H1 (cell line): Measurements from ENCODE around the gene MGAT4B. TPM values are rescaled to one million over a fixed set of nuclear protein-coding genes. Genes with fewer than 3 reads are reported as not detected.
A peak's percentile ranks its signal among the peaks of the same experiment; 100 is the strongest.

Experiments
- CTCF ChIA-PET: fragments of 300-600 bp; sonication (Branson Sonifier 250); formaldehyde crosslinking; loops from one replicate; lab custom pipeline; 2021; ENCODE audit not compliant: partially characterized antibody; lab: Charles Lee
- POLR2A ChIA-PET: fragments of 300-600 bp; sonication (Branson Sonifier 250); formaldehyde crosslinking; loops from one replicate; lab custom pipeline; 2021; ENCODE audit warnings: inconsistent platforms; ENCODE audit not compliant: partially characterized antibody; lab: Charles Lee
- DNase-seq, 2 experiments: peaks; one replicate each; pipeline versions ENCODE4 v3.0.0 to v3.0.0-alpha.2; 2010 to 2022; ENCODE audit warnings: low spot score in 2 of 2, low read depth in 1 of 2, mixed read lengths in 1 of 2
- FAIRE-seq: peaks from 2 replicates; lab custom pipeline; 2011; peaks lifted over from hg19 to GRCh38; lab: Jason Lieb, UNC
- H2AFZ ChIP-seq: 2 replicates; pipeline ENCODE4 v1.8.1; 2012; ENCODE audit warnings: low read length, inconsistent platforms
- H2AK5ac ChIP-seq: 2 replicates; pipeline ENCODE4 v1.6.1; 2013; ENCODE audit warnings: low read depth, low read length
- H2BK120ac ChIP-seq: replicated peaks from 2 replicates; pipeline ENCODE3; 2013; ENCODE audit warnings: low read depth, low read length, inconsistent platforms
- H2BK12ac ChIP-seq: 2 replicates; pipeline ENCODE4 v1.6.1; 2013; ENCODE audit warnings: low read depth, low read length
- H2BK15ac ChIP-seq: 2 replicates; pipeline ENCODE4 v1.6.1; 2013; ENCODE audit warnings: low read length
- H2BK20ac ChIP-seq: 2 replicates; pipeline ENCODE4 v1.6.1; 2013; ENCODE audit warnings: low read length
- H2BK5ac ChIP-seq: 2 replicates; pipeline ENCODE4 v1.6.1; 2013; ENCODE audit warnings: low read depth, low read length
- H3K14ac ChIP-seq: 2 replicates; pipeline ENCODE4 v1.6.1; 2013; ENCODE audit warnings: inconsistent platforms; ENCODE audit not compliant: insufficient read length
- H3K18ac ChIP-seq: 2 replicates; pipeline ENCODE4 v1.6.1; 2013; ENCODE audit warnings: low read length; ENCODE audit errors: extremely low read depth
- H3K23ac ChIP-seq: 2 replicates; pipeline ENCODE4 v1.6.1; 2013; ENCODE audit warnings: inconsistent platforms; ENCODE audit not compliant: insufficient read length
- H3K23me2 ChIP-seq: 2 replicates; pipeline ENCODE4 v1.6.1; 2013; ENCODE audit warnings: low read depth, low read length
- H3K27ac ChIP-seq: 2 replicates; pipeline ENCODE4 v1.6.1; 2011; ENCODE audit warnings: low read depth, low read length, inconsistent platforms
- H3K27me3 ChIP-seq, 4 experiments: replicated peaks in 1 of 4; 1 replicate in 1 of 4; 2 replicates in 3 of 4; pipeline versions ENCODE4 v1.6.1 to v1.8.1; 2011 to 2013; ENCODE audit warnings: low read length in 3 of 4, mild to moderate bottlenecking in 3 of 4, inconsistent platforms in 2 of 4, mixed read lengths in 2 of 4, moderate library complexity in 1 of 4; ENCODE audit not compliant: control insufficient read depth in 3 of 4, insufficient read depth in 3 of 4; ENCODE audit errors: extremely low read depth in 1 of 4
- H3K36me3 ChIP-seq, 4 experiments: 2 replicates each; pipeline versions ENCODE4 v1.6.1 to v1.8.1; 2011 to 2013; ENCODE audit warnings: mild to moderate bottlenecking in 4 of 4, low read length in 3 of 4, moderate library complexity in 2 of 4, control low read depth in 1 of 4, inconsistent platforms in 1 of 4; ENCODE audit not compliant: insufficient read depth in 4 of 4, control insufficient read depth in 2 of 4
- H3K4ac ChIP-seq: replicated peaks from 2 replicates; pipeline ENCODE3; 2013; ENCODE audit warnings: low read length, low read depth, mixed read lengths, inconsistent platforms; ENCODE audit not compliant: insufficient read length
- H3K4me1 ChIP-seq, 4 experiments: replicated peaks in 1 of 4; 1 replicate in 1 of 4; 2 replicates in 3 of 4; pipeline versions ENCODE4 v1.6.1 to v1.8.1; 2011 to 2013; ENCODE audit warnings: low read length in 3 of 4, inconsistent platforms in 2 of 4, mixed read lengths in 1 of 4; ENCODE audit not compliant: insufficient read depth in 4 of 4, control insufficient read depth in 3 of 4
- H3K4me2 ChIP-seq, 2 experiments: 2 replicates each; pipeline versions ENCODE4 v1.6.1 to v1.8.1; 2011 to 2013; ENCODE audit warnings: low read depth in 2 of 2, low read length in 2 of 2, control low read depth in 1 of 2, inconsistent platforms in 1 of 2, mild to moderate bottlenecking in 1 of 2; ENCODE audit not compliant: insufficient read depth in 1 of 2
- H3K4me3 ChIP-seq, 4 experiments: fragments of 200-600, 300-600 bp in 1 of 4; sonication (generic), shearing (Covaris generic), sonication (Bioruptor Twin) in 1 of 4; 2 replicates each; pipeline versions ENCODE4 v1.5.1 to v1.8.1; 2011 to 2016; ENCODE audit warnings: low read length in 4 of 4, low read depth in 3 of 4, control low read depth in 2 of 4, inconsistent platforms in 2 of 4, mild to moderate bottlenecking in 2 of 4, mixed read lengths in 1 of 4, moderate library complexity in 1 of 4; ENCODE audit not compliant: insufficient read depth in 2 of 4; ENCODE audit errors: extremely low read depth in 1 of 4
- H3K56ac ChIP-seq: replicated peaks from 2 replicates; pipeline ENCODE3; 2013; ENCODE audit warnings: low read depth, mild to moderate bottlenecking, mixed read lengths, low read length, inconsistent platforms; ENCODE audit not compliant: insufficient read length
- H3K79me1 ChIP-seq: 2 replicates; pipeline ENCODE4 v1.6.1; 2013; ENCODE audit warnings: low read depth, low read length, control low read depth
- H3K79me2 ChIP-seq, 2 experiments: 2 replicates each; pipeline versions ENCODE4 v1.6.1 to v1.8.1; 2012 to 2013; ENCODE audit warnings: low read length in 2 of 2, mild to moderate bottlenecking in 2 of 2, inconsistent platforms in 1 of 2; ENCODE audit not compliant: insufficient read depth in 2 of 2, control insufficient read depth in 1 of 2
- H3K9ac ChIP-seq, 4 experiments: replicated peaks in 1 of 4; 1 replicate in 1 of 4; 2 replicates in 3 of 4; pipeline versions ENCODE4 v1.6.1 to v1.8.1; 2011 to 2013; ENCODE audit warnings: low read depth in 3 of 4, low read length in 3 of 4, control low read depth in 2 of 4, mild to moderate bottlenecking in 2 of 4, moderate library complexity in 2 of 4, inconsistent platforms in 1 of 4; ENCODE audit errors: extremely low read depth in 1 of 4
- H3K9me3 ChIP-seq, 2 experiments: 2 replicates each; pipeline versions ENCODE4 v1.6.1 to v1.8.1; 2012 to 2013; ENCODE audit warnings: mild to moderate bottlenecking in 2 of 2, moderate library complexity in 2 of 2, control low read depth in 1 of 2, inconsistent platforms in 1 of 2, low read depth in 1 of 2, low read length in 1 of 2, mixed read lengths in 1 of 2; ENCODE audit not compliant: insufficient read depth in 2 of 2
- H4K20me1 ChIP-seq, 2 experiments: replicated peaks in 1 of 2; 2 replicates each; pipeline versions ENCODE3 to v1.8.1; 2011 to 2013; ENCODE audit warnings: inconsistent platforms in 2 of 2, low read length in 2 of 2, mild to moderate bottlenecking in 1 of 2; ENCODE audit not compliant: insufficient read depth in 2 of 2, control insufficient read depth in 1 of 2
- H4K5ac ChIP-seq: 2 replicates; pipeline ENCODE4 v1.6.1; 2013; ENCODE audit warnings: low read length, low read depth, mixed read lengths, inconsistent platforms; ENCODE audit not compliant: insufficient read length
- H4K8ac ChIP-seq: 2 replicates; pipeline ENCODE4 v1.8.0; 2013; ENCODE audit warnings: mild to moderate bottlenecking, moderate library complexity, low read length, inconsistent platforms; ENCODE audit not compliant: insufficient read depth; ENCODE audit errors: extremely low read depth
- H4K91ac ChIP-seq: replicated peaks from 2 replicates; pipeline ENCODE3; 2013; ENCODE audit warnings: low read length, mixed read lengths, inconsistent platforms; ENCODE audit not compliant: insufficient read length
- CBX8 ChIP-seq: fragments of 300-800, 300-1000 bp; sonication (generic); IDR thresholded peaks from 2 replicates; pipeline ENCODE4 v1.7.1; 2016; ENCODE audit warnings: low read depth, low read length, borderline replicate concordance
- CHD1 ChIP-seq: IDR thresholded peaks from 2 replicates; pipeline ENCODE4 v1.6.1; 2012; ENCODE audit warnings: low read depth, low read length, improper control_type of control experiment
- CREB1 ChIP-seq: IDR thresholded peaks from 2 replicates; pipeline ENCODE4 v1.6.1; 2012; ENCODE audit warnings: inconsistent platforms
- CTBP2 ChIP-seq: IDR thresholded peaks from 2 replicates; pipeline ENCODE4 v1.7.0; 2011; ENCODE audit warnings: borderline replicate concordance, mild to moderate bottlenecking, moderate library complexity, mixed read lengths, low read length; ENCODE audit not compliant: insufficient read depth, insufficient read length
- E2F6 ChIP-seq: IDR thresholded peaks from 2 replicates; pipeline ENCODE4 v1.6.1; 2012; ENCODE audit warnings: inconsistent platforms
- EP300 ChIP-seq, 2 experiments: IDR thresholded peaks; 1 replicate in 1 of 2; 2 replicates in 1 of 2; pipeline ENCODE4 v1.6.1; 2011 to 2012; ENCODE audit warnings: low read depth in 2 of 2, low read length in 2 of 2, mild to moderate bottlenecking in 2 of 2, borderline replicate concordance in 1 of 2, inconsistent platforms in 1 of 2, moderate library complexity in 1 of 2
- GABPA ChIP-seq: IDR thresholded peaks from 2 replicates; pipeline ENCODE4 v1.6.1; 2011; ENCODE audit warnings: mild to moderate bottlenecking, low read length, moderate library complexity, borderline replicate concordance; ENCODE audit not compliant: insufficient read depth
- HDAC6 ChIP-seq: IDR thresholded peaks from one replicate; pipeline ENCODE4 v1.7.1; 2012; ENCODE audit warnings: low read depth, mild to moderate bottlenecking, inconsistent platforms, low read length, moderate library complexity
- RAD21 ChIP-seq, 2 experiments: IDR thresholded peaks in 1 of 2; conservative IDR thresholded peaks in 1 of 2; 2 replicates each; pipeline ENCODE4 v1.6.1; 2011; ENCODE audit warnings: low read depth in 2 of 2, low read length in 2 of 2, improper control_type of control experiment in 1 of 2, inconsistent platforms in 1 of 2, mild to moderate bottlenecking in 1 of 2, moderate library complexity in 1 of 2
- WGBS, 2 experiments: shearing (Covaris generic) in 1 of 2; methylation state at CpG; one replicate each; pipeline versions ENCODE4 v1.1.6 to v1.1.7; 2013 to 2015; ENCODE audit warnings: low lambda C conversion rate in 2 of 2, mixed read lengths in 2 of 2, inconsistent platforms in 1 of 2, low coverage in 1 of 2, missing lambda C conversion rate in 1 of 2; ENCODE audit not compliant: insufficient replicate concordance in 2 of 2, insufficient coverage in 1 of 2, insufficient read length in 1 of 2; ENCODE audit errors: extremely low coverage in 1 of 2, missing lambda C conversion rate in 1 of 2; 5-methylcytosine and 5-hydroxymethylcytosine counted together
- polyA plus RNA-seq, 7 experiments: library from polyadenylated mRNA; depleted of rRNA in 3 of 7; stranded (reverse) in 5 of 7; unstranded in 2 of 7; fragments of >200 nt in 5 of 7; fragments of 200-250 nt in 2 of 7; gene quantifications; 1 replicate in 5 of 7; 2 replicates in 1 of 7; 4 replicates in 1 of 7; pipeline versions ENCODE4 v1.2.1 to v1.2.3, GENCODE V29; 2011 to 2013; ENCODE audit warnings: missing spikeins in 2 of 7, mixed read lengths in 2 of 7
- total RNA-seq: library from RNA; stranded (reverse); fragmentation: NEBNext Ultra II Directional; extraction: Animal tissue kit (Norgen Biotek cat#: 25700); gene quantifications from 2 replicates; pipeline ENCODE4 v1.2.1, GENCODE V29; 2021

MGAT4B gene
- total and polyA plus RNA-seq, 2 of the 8 experiments (the other 6 are each of a cell fraction or from before 2014, with no cell fraction given) = 116 to 128 TPM

- H2AFZ ChIP-seq = no peak overlapping the region
- peaks cover 4 to 8% of the 10 kb centered on the region in 2 experiments for H4K20me1 ChIP-seq
- H3K18ac ChIP-seq = peak overlapping the region; percentile 19; the same call in 1 of the 2 replicates
- no peak overlapping the region for H2AK5ac ChIP-seq
- H3K36me3 ChIP-seq = peaks cover 0 to 6% (median 5%) of the 10 kb centered on the region in 4 experiments; a peak in 4 of 8 replicates
- 92% methylated on average over 17 of the region's 24 CpGs; no CpG with 5 or more reads in 1 of the 2 experiments for WGBS, 2 experiments
- no peaks in the 10 kb centered on the region for H3K9me3 ChIP-seq
- no peak overlapping the region; the same call in 1 of the 2 replicates for H2BK5ac ChIP-seq
- no peak overlapping the region for H3K9ac ChIP-seq
- peak overlapping the region; percentile 11 for H4K8ac ChIP-seq
- H3K27me3 ChIP-seq = peaks cover 0 to 2% (median 0%) of the 10 kb centered on the region in 4 experiments; a peak in 1 of 7 replicates
- H2BK12ac ChIP-seq = no peak overlapping the region
- peaks cover 7% of the 10 kb centered on the region for H3K23me2 ChIP-seq
- peaks cover 0 to 13% (median 9%) of the 10 kb centered on the region in 4 experiments; a peak in 5 of 7 replicates for H3K4me1 ChIP-seq
- H3K4me2 ChIP-seq = no peak overlapping the region
- H3K23ac ChIP-seq = no peak overlapping the region
- CTCF ChIA-PET = interaction anchor here (0.7 to 1.7 kb wide), 6 partner anchors 9 to 124 kb away, joined by 3 to 6 read pairs (median 4); no protein-coding TSS in a partner anchor
- no peak overlapping the region for H4K5ac ChIP-seq
- H2BK120ac ChIP-seq = no peak overlapping the region
- H3K14ac ChIP-seq = no peak overlapping the region
- FAIRE-seq (no peak), DNase-seq (no peak)
- H3K4ac ChIP-seq = no peak overlapping the region
- no peak overlapping the region for H3K4me3 ChIP-seq
- H4K91ac ChIP-seq = peak overlapping the region; percentile 65
- no peak overlapping the region for H3K27ac ChIP-seq
- H3K79me2 ChIP-seq = no peaks in the 10 kb centered on the region
- peak overlapping the region; percentile 32; the same call in 1 of the 2 replicates for H2BK20ac ChIP-seq
- no peaks in the 10 kb centered on the region for H3K79me1 ChIP-seq
- peak overlapping the region; percentile 72; the same call in 1 of the 2 replicates for H2BK15ac ChIP-seq
- H3K56ac ChIP-seq = no peak overlapping the region
- POLR2A ChIA-PET = interaction anchor here (0.8 to 16.9 kb wide), 7 partner anchors 11 to 24 kb away, joined by 4 to 207 read pairs (median 4); partner anchors contain the start of genes MGAT4B and SQSTM1
- no peak for TF ChIP-seq RAD21 (IDR thresholded peaks at IDR 0.05 in 1 of 2, conservative IDR thresholded peaks at IDR 0.05 in 1 of 2; ENCODE audit: low read depth in 2 of 2, low read length in 2 of 2)
- TF ChIP-seq HDAC6 = no peak
- TF ChIP-seq EP300 (IDR thresholded peaks at IDR 0.05; ENCODE audit: borderline replicate concordance in 1 of 2, low read depth in 2 of 2, low read length in 2 of 2) = no peak
- no peak for TF ChIP-seq CREB1
- no peak for TF ChIP-seq CBX8
- no peak for TF ChIP-seq CHD1
- no peak for TF ChIP-seq CTBP2
- no peak for TF ChIP-seq GABPA
- TF ChIP-seq E2F6 = no peak
These were observed 13.8 kb downstream of the MGAT4B start for GRCh38 chr5:179792612-179793467.
